Pulmonary artery endothelial cell (primary cell): ENCODE measurements around the gene PALB2. TPM values are rescaled to one million over a fixed set of nuclear protein-coding genes. Genes with fewer than 3 reads are reported as not detected.

ENCODE experiments used
- DNase-seq: peaks from one replicate; pipeline ENCODE4 v3.0.0-alpha.2; 2011; ENCODE audit warnings: low read depth, low spot score
- total RNA-seq: library from RNA; depleted of rRNA; stranded (reverse); fragments of >200 nt; gene quantifications from 2 replicates; pipeline ENCODE4 v1.2.3, GENCODE V29; 2014

The PALB2 gene
- total RNA-seq, result 9.2 and 9.4 TPM in 2 replicates

DNA sequence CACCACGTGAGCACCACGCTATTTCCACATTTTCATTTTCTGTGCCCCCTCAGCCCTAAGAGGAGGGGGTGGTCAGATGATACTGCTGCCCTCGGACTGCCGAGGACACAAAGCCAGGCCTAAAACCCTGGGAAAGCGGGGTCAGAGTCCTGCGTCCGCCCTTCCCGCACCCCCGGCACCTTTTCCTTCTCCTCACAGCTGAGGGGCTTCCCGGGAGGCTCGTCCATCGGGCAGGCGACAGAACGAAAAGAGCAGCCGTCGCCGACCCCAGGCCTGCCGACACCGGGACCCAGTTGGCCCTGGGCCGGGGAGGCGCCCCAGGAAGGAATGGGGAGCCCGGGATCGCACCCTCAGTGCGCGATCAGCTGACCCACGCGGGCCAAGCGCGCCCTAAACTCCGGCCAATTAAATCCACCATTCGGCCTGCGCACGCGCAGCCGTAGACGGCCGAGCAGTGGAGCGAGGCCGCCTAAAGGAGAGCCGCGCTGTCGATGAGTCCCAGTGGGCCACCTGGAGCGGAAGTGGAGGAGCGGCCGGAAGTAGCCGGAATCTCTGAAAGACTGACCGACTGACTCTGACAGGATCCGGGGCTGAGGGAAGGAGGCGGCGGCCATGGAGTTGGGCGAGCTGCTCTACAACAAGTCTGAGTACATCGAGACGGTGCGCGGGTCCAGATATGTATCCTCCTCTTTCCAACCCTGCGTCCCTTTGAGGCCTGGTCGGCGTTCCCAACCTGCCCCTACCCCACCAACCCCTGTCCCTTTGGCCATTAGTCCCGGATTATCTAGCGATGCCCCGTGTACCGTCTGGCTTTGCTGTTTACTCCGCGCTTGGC, at the start of gene PALB2, which contains the start of gene DCTN5:
Gene PALB2, minus strand, starts transcription at position 380 of the 835 bp plus-strand sequence. Its CDS starts 153 bp downstream, at position 227.
Gene DCTN5, plus strand, starts transcription at position 536 of the 835 bp plus-strand sequence. Its CDS starts 77 bp downstream, at position 613.
- DNase-seq, result peak; percentile 82

DNA sequence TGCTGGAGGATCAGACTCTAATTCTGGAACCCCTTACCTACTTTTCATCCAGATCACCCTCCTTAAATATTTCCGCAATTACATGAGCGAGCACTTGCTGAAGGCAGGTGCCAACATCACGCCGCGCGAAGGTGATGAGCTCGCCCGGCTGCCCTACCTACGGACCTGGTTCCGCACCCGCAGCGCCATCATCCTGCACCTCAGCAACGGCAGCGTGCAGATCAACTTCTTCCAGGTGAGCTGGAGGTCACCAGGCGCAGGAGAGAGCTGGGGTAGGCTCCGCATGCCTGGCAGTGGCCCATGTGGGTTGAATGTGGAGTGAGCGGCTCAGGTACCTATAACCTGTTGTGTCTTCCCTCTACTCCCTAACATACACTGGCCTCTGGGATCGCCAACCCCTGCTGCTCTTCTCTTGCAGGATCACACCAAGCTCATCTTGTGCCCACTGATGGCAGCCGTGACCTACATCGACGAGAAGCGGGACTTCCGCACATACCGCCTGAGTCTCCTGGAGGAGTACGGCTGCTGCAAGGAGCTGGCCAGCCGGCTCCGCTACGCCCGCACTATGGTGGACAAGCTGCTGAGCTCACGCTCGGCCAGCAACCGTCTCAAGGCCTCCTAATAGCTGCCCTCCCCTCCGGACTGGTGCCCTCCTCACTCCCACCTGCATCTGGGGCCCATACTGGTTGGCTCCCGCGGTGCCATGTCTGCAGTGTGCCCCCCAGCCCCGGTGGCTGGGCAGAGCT, 48.5 kb upstream of the PALB2 start:
- no peak for DNase-seq

DNA sequence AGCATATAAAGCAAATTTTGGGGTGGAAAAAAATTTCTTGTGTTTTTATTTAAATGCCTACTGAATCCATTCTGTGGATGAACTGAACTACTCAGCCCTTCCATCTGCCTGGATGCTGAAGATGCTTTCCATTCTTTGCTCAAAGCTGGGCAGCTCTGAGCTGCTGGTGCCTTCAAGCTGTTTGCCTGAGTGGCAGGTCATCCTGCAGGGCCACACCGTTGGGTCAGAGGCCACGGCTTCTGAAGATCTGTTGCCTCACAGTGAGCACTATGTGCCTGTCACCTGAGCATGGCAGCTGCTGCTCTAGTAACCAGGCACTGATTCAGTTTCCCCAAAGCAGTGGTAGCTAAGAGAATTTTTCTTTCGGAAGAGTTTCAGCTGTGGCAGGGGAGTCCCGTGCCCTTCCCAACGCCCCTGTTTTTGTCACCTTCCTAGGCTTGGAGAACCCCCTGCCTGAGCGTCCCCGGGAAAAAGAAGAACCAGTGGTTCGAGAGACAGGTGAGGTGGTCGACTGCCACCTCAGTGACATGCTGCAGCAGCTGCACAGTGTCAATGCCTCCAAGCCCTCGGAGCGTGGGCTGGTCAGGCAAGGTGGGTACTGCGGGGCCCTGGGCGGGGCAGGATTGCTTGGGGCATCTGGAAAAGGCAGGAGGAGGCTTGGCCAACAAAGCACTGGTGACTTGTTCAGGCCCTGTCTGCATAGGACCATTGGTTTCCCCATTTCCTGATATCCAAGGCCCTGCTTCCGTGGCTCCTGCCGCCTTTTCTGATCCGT, 46.1 kb upstream of the PALB2 start:
- DNase-seq, result no peak

DNA sequence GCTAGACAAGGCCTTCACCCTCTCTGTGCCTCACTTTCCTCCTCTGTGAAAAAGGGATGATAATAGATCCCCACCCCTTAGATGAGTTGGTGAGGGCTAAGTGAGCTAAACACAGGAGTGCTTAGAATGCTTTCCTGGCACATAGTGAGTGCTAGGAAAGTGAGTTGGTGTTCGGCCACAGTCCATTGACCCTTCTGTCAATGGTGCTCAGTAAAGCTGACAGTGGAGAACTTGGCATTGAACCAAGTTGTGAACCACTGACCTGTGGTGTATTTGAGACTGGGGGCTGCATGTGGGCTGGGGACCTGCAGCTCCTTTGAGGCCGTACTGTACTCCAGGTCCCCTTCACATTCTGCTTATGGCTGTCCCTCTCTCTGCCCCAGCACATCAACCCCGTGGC, 42.4 kb upstream of the PALB2 start:
- DNase-seq, result no peak

DNA sequence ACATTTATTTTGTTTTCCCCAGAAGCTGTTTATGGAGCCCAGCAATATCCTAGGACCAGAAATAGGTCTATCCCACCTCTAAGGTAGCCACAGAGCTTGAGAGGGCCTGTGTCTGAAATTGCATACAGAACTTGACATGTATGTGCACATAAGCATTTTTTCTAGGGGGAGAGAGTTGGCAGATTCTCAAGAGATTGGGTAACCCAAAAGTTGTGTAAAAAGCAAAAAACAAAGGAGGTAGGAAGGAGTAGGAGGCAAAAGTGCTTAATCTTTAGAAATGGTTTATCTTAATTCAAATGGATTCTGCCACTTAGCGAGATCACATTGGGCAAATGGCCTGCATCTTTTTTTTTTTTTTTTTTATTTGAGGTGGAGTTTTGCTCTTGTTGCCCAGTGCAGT, 41.1 kb upstream of the PALB2 start:
- no peak for DNase-seq

DNA sequence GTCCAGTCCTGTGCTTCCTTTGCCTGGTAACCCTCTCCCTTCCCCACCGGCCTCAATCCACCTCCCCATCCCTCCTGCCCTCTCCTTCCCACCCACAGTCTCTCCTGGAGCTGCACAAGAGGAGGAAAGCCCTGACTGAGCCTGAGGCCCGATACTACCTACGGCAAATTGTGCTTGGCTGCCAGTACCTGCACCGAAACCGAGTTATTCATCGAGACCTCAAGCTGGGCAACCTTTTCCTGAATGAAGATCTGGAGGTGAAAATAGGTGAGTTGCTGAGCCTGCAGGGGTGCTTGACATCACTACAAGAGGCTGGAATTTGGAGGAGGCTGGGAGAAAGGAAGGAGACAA, 38.9 kb upstream of the PALB2 start:
- DNase-seq, result no peak

DNA sequence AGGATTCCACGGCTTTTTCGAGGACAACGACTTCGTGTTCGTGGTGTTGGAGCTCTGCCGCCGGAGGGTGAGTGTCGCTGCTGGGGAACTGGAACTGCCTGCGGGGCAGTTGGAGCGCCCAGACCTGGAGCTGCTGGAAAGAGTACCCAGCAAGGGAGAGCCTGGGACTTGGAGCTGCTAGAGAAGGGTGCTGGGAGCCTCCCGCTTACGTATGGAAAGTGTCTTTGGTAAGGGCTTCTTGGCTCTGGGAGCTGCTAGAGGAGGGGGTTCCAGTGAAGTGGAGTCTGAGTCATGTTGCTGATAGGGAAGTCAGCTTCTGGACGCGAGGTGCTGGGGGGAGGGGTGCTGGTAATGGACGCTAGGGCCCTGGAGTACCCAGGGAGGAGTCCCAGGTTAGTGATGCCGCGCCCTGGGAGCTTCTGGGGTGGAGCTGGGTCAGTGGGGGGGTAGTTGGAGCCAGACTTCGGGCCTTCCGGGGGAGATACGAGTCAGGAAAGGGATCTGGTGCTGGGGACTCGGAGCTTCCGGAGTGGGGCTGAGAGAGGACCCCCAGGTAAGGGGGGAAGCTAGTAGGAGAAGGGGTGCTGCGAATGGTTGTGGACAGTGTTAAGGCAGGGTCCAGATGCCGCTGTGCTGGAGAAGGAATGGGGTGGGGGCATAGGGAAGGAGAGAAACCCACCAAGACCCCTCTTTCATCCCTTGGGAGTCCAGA, 38.3 kb upstream of the PALB2 start:
- DNase-seq, result no peak

DNA sequence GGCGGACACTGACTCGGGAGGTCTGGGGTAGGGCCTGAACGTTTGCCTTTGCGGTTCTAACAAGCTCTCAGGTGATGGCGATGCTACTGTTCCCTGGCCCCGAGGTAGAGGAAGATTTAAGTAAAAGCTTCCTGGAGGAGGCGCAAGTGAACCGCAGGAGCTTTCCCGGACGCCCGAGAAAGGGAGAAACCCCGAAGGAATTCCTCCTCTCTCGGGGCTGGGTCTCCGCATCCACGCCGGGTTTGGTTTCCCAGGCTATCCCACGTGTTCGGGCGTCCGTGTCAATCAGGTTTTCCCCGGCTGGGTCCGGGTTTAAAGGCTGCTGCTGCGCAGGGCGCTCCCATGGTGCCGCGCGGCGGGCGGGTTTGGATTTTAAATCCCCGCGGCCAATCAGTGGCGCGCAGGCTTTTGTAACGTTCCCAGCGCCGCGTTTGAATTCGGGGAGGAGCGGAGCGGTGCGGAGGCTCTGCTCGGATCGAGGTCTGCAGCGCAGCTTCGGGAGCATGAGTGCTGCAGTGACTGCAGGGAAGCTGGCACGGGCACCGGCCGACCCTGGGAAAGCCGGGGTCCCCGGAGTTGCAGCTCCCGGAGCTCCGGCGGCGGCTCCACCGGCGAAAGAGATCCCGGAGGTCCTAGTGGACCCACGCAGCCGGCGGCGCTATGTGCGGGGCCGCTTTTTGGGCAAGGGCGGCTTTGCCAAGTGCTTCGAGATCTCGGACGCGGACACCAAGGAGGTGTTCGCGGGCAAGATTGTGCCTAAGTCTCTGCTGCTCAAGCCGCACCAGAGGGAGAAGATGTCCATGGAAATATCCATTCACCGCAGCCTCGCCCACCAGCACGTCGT, 37.5 kb upstream of the PALB2 start, which contains the start of gene PLK1:
Gene PLK1, plus strand, starts transcription at position 460 of the 844 bp plus-strand sequence. Its CDS starts 44 bp downstream, at position 504.
- DNase-seq, result peak; percentile 26

DNA sequence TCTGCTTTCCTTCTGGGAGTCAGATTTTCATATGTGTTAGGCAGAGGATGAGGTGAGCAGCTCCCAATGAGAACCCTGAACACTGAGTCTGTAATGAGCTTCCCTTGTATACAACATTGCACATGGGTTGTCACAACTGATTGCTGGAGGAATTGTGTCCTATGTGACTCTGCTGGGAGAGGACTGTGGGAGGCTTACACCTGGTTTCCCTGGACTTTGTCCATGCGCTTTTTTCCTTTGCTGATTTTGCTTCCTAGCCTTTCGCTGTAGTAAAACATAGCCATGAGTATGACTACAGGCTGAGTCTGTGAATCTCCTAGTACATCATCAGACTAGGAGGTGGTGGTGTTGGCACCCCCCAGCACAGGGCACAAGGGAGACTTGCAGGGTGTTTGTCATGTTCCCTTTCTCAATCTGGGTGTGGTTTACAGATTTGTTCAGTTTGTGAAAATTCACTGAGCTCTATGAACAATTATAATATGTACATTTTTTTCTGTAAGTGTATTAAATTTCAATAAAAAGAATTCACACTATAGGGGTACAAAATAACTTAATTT, 35.9 kb upstream of the PALB2 start:
- DNase-seq, result no peak

DNA sequence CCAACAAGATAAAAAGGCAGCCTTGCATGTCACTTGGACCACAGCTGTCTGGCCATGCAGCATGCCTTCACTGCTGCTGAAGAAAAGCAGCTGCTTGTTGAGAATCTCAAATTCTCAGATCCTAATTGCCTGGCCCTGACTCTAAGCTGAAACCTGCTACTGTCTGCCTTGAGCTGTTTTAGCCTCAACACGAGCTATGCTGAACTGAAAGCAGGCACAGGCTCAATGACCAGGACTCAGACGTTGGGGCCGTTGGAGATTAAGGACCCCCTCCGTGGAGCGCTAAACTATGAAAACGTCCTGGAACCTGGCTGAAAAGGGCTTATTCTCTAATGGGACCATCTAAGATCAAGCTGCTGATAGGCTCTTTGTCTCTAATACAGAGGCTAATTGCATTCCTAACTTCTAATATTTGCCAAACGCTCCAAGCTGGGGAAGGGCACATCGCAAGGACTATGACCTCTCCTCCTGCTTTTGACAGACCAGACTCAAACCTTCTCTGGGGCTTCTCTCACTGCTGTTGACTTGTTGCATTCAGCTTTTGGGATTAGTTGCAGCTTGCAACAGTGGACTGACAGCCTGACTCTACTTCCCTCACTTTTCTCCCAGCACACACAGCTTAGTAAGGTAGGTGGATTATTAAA, 33.0 kb upstream of the PALB2 start:
- no peak for DNase-seq

DNA sequence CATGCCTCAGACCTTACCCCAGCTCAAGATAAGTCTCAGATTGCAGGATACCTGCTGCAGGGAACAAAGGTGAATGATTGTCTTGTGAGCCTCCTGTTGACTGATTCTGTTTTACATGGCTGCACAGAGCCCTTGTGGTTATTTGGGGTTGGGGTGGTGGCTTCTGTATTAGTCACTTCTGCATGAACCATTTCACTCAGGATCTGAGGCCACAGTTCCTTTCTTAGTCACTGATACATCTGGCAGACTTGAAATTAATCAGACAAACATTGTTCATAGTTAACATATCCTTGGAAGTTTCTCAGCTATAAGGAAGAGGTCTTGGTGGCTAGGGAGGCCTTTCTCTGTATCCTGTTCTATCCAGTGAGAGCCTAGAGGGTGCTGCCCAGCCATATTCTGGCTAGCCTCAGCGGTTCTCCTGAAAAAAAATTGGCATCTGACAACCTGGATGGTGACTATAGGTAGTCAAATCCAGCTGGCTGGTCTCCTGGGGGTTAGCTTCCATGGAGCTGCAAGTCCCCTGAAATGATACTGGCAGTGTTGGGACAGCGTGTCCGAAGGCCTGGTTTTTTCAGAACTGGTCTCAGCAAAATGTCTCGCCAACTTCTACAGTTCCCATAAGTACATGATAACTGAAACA, 29.1 kb upstream of the PALB2 start:
- DNase-seq, result peak; percentile 27

DNA sequence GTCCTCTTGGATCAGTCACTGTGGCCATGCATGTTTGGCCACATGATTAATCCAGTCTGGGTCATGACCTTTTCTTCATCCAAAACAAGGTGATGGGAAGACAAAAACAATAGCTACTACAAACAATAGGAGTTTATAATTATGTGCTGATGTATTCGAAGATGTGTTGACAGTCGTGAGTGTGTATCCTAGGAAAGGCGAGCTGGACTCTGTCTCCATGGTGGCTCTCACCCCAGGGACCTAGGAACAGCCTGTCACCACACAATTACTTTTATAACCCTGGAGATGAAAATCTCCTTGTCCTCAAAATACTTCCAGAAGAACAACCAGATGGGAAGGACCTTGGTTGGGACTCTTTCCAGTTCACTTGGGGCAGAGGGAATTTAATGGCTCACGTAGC, 27.8 kb upstream of the PALB2 start:
- DNase-seq, result no peak

DNA sequence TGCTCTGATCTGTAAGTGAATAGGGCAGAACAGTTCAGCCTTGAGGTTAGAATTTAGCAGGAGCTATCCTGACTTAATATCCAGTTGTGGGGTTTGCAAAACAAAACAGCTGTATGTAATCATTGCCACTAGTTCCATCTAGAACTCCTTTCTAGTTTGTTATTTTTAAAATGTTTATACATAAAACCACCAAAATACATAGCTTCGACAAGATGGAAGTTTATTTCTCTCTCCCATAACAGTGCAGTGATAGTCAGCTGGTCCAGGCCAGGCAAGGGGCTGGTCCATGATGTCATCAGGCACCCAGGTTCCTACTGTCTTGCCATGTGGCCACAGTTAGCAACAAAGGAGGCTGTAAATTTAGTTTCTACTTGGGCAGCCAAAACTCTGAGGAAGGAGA, 27.1 kb upstream of the PALB2 start:
- no peak for DNase-seq

DNA sequence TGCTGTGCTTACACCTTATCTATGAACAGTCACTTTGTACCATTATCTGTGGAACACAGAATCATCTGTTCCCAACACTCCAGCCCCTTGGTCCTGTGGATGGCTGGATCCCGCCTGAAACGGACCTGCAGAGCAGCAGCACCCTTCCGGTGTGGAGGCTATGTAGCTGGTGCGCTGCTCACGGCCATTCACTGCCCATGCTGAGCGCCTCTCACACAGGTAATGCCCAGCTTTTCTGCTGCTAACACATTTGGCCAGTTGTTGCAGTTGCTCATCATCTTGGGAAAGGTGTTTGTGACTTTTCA, 26.2 kb upstream of the PALB2 start:
- DNase-seq, result no peak

DNA sequence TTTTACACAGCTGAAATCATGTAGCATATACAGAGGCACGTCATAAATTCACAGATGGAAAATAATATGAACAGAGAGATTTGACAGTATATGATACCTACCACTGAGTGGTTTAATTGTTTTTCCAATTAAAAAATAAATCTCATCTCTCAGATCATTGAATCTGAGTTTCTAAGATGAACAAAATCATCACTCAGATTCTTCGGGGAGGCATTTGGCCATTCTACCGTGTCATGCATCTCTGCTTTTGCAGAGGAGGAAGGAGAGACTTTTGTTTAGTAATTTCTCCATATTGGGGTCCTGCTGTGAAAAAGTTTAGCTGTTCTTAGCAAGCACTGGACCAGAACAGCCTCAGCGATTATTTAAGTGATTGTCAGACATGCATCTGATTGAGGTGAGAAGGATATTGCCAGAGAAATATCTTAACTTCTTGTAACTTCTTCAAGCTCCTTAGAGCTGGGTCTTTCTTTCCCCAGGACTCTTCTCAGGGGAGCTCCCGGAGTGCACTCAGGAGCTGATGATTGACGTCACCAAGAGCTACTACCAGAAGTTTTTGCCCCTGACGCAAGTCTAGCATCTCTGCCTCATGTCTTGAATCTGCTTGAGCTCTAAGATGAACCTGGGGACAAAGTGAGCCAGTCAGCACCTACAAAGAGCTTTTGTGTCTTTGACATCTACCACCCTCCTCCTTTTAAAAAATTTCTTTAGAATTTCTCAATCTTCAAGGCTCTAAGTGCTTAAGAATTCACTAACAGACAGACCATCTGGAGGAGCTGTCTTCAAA, 25.7 kb upstream of the PALB2 start:
- DNase-seq, result no peak

DNA sequence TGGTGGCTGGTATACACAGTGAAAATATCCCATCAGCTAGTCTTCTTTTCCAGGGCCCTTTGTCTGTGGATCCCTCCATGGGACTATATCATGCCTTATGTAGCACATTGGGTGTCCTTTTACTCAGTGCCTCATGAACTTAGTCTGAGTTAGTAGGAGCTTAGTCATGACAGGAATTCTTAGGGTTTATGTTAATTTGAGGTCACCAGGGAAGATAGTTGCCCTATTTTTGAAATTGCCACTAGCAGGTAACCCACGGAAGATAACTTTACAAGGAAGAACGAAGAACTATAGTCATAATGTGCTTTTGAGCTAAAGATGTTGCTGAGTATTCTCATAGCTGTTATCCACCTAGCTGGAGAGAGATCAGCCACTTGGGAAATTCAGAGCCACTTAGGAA, 22.8 kb upstream of the PALB2 start:
- no peak for DNase-seq

DNA sequence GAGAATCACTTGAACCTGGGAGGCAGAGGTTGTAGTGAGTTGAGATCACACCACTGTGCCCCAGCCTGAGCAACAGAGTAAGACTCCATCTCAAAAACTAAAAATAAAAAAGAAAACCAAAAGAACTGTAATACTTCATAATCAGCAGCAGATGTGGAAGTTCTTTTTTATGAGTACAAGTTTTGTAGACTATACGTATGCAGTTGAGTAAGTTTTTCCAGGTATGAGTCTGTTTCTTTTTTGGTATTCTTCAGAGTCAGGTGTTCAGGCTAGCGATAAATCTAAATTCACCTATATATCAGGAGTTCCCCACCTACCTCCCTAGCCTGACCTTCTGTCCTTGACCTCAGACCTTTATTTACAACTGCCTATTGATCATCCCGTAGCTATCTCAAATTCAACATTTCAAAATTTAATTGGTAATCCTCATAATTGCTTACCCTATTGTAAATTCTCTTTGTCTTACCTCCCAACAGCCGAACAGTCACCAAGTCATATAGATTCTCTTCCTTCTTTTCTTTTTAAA, 10.9 kb upstream of the PALB2 start:
- DNase-seq, result no peak
